ENCODE data around the gene AOAH. TPM values are rescaled to one million over a fixed set of nuclear protein-coding genes. Genes with fewer than 3 reads are reported as not detected.

AOAH gene
- total and polyA plus RNA-seq, 9 of the 15 experiments (the other 6 are each of a cell fraction or from before 2014, with no cell fraction given), result not detected

- peak in 1 of 4 experiments; percentile 16 for DNase-seq (ENCODE audit: extremely low read depth in 1 of 4, low spot score in 3 of 4)
- H3K9me1 ChIP-seq (ENCODE audit: control insufficient read depth, insufficient read depth, low read length), result no peaks in the 10 kb centered on the region
- no peaks in the 10 kb centered on the region; a peak in 1 of 5 replicates for H3K4me1 ChIP-seq (replicated peaks in 1 of 2; ENCODE audit: control insufficient read depth in 2 of 2, insufficient read depth in 2 of 2, low read length in 2 of 2)
- no peaks in the 10 kb centered on the region for H3K79me2 ChIP-seq (ENCODE audit: control insufficient read depth, insufficient read depth, low read length)
- no peak overlapping the region for H3K27ac ChIP-seq (ENCODE audit: extremely low read depth, low read depth, low read length)
- in situ Hi-C loops (cut with MboI) (no loop called here), intact Hi-C loops (cut with micrococcal nuclease) (no loop called here)
- FAIRE-seq, result no peak
- no peaks in the 10 kb centered on the region for H3K9me3 ChIP-seq (replicated peaks; ENCODE audit: control insufficient read depth, insufficient read depth, low read depth, low read length)
- BruUV-seq (replicated peaks), result no TSS peak
- no peaks in the 10 kb centered on the region for H3K36me3 ChIP-seq (ENCODE audit: control insufficient read depth, insufficient read depth, low read length)
- 1% methylated on average over 7 of the region's 7 CpGs for WGBS (ENCODE audit: insufficient coverage, low coverage, missing lambda C conversion rate)
- H2AFZ ChIP-seq (ENCODE audit: low read depth, low read length), result no peak overlapping the region
- peak; percentile 50; the same call in 2 of the 3 replicates for ATAC-seq
- peaks cover 8 to 19% of the 10 kb centered on the region in 2 experiments; a peak in 4 of 5 replicates for H3K27me3 ChIP-seq (ENCODE audit: control insufficient read depth in 2 of 2, insufficient read depth in 2 of 2, low read length in 2 of 2)
- no peak overlapping the region for H3K9ac ChIP-seq (ENCODE audit: insufficient read depth in 1 of 2, low read depth in 2 of 2, low read length in 2 of 2)
- ChIA-PET CTCF (ENCODE audit: low intra/inter-chr PET ratio) (no interaction called here), POLR2A (interaction anchor here (0.7 kb wide), 1 partner anchor 1788 kb away, joined by 3 read pairs; no protein-coding TSS in a partner anchor)
- no peaks in the 10 kb centered on the region for H4K20me1 ChIP-seq (replicated peaks; ENCODE audit: control insufficient read depth, insufficient read depth, low read length)
- H3K4me3 ChIP-seq, result no peak overlapping the region
- peak overlapping the region; percentile 11; the same call in 1 of the 2 replicates for H3K4me2 ChIP-seq (ENCODE audit: insufficient read depth, low read length)
- TF ChIP-seq SMAD2 (IDR thresholded peaks at IDR 0.05; ENCODE audit: low read depth, low read length) (no peak), ZNF324 (CRISPR knock-in tag; IDR thresholded peaks at IDR 0.05) (no peak), IRF1 (CRISPR knock-in tag; IDR thresholded peaks at IDR 0.05; ENCODE audit: borderline replicate concordance) (no peak), RBM39 (optimal IDR thresholded peaks at IDR 0.05; ENCODE audit: low read depth, low read length) (no peak), KAT7 (CRISPR knock-in tag; IDR thresholded peaks at IDR 0.05; ENCODE audit: borderline replicate concordance) (no peak), ZNF766 (CRISPR knock-in tag; conservative IDR thresholded peaks at IDR 0.05) (no peak), ZBTB40 (IDR thresholded peaks at IDR 0.05) (no peak), ZBTB40 (CRISPR knock-in tag; IDR thresholded peaks at IDR 0.05) (no peak), TCF3 (CRISPR knock-in tag; IDR thresholded peaks at IDR 0.05) (peak; percentile 56; the same call in 1 of the 2 replicates), STAT5A (IDR thresholded peaks at IDR 0.05; ENCODE audit: borderline replicate concordance, low read length) (no peak), ZNF263 (CRISPR knock-in tag; IDR thresholded peaks at IDR 0.05; ENCODE audit: borderline replicate concordance) (no peak), MEIS2 (IDR thresholded peaks at IDR 0.05; ENCODE audit: partially characterized antibody) (peak; percentile 33), MAZ (CRISPR knock-in tag; conservative IDR thresholded peaks at IDR 0.05 in 1 of 2, IDR thresholded peaks at IDR 0.05 in 1 of 2) (no peak)
Observed at GRCh38 chr7:36597090-36597773, 127.1 kb downstream of the AOAH start.
